Lung (tissue), 12 donors: Measurements from ENCODE around the gene OGT. TPM values are rescaled to one million over a fixed set of nuclear protein-coding genes. Genes with fewer than 3 reads are reported as not detected.

Source experiments
- ATAC-seq: fragments of 200-7000 bp; cut with Tn5 transposase; one replicate; pipeline ENCODE4 v1.9.1; 2020; ENCODE audit warnings: moderate number of reproducible peaks; ENCODE audit not compliant: insufficient read depth, low FRiP score
- DNase-seq, 3 donors: peaks; one replicate each; pipeline ENCODE4 v3.0.0-alpha.2; 2013 to 2017
- H3K27ac ChIP-seq, 2 donors: one replicate each; pipeline ENCODE4 v1.5.1; 2013; ENCODE audit warnings: mild to moderate bottlenecking in 2 of 2, moderate library complexity in 2 of 2, control low read depth in 1 of 2, inconsistent platforms in 1 of 2, low read depth in 1 of 2, low read length in 1 of 2
- H3K27me3 ChIP-seq, 3 donors: one replicate each; pipeline ENCODE4 v1.5.1; 2013; ENCODE audit warnings: low read length in 2 of 3; ENCODE audit not compliant: control insufficient read depth in 3 of 3, insufficient read depth in 3 of 3
- H3K36me3 ChIP-seq, 4 donors: one replicate each; pipeline ENCODE4 v1.5.1; 2013; ENCODE audit warnings: low read length in 4 of 4, mild to moderate bottlenecking in 1 of 4, moderate library complexity in 1 of 4; ENCODE audit not compliant: control insufficient read depth in 4 of 4, insufficient read depth in 4 of 4
- H3K4me1 ChIP-seq, 5 donors: one replicate each; pipeline ENCODE4 v1.5.1; 2013; ENCODE audit warnings: low read length in 5 of 5, mild to moderate bottlenecking in 2 of 5, moderate library complexity in 1 of 5; ENCODE audit not compliant: control insufficient read depth in 5 of 5, insufficient read depth in 5 of 5
- H3K4me3 ChIP-seq: one replicate; pipeline ENCODE4 v1.5.1; 2013; ENCODE audit warnings: mild to moderate bottlenecking, control low read depth, moderate library complexity
- H3K9ac ChIP-seq, 2 donors: one replicate each; pipeline ENCODE4 v1.5.1; 2013; ENCODE audit warnings: low read length in 2 of 2, control low read depth in 1 of 2; ENCODE audit not compliant: insufficient read depth in 1 of 2
- H3K9me3 ChIP-seq, 4 donors: one replicate each; pipeline ENCODE4 v1.5.1; 2013; ENCODE audit warnings: low read length in 3 of 4, mild to moderate bottlenecking in 1 of 4, moderate library complexity in 1 of 4; ENCODE audit not compliant: control insufficient read depth in 4 of 4, insufficient read depth in 3 of 4
- WGBS, 2 donors: extraction: QIAGEN DNeasy Blood & Tissue Kit; methylation state at CpG; one replicate each; pipeline ENCODE4 v1.1.7; 2013; 5-methylcytosine and 5-hydroxymethylcytosine counted together
- polyA plus RNA-seq, 2 donors: library from polyadenylated mRNA; stranded (reverse); fragments of 200-250 nt; gene quantifications; one replicate each; pipeline ENCODE4 v1.2.1, GENCODE V29; 2013
- total RNA-seq, 2 donors: library from RNA; depleted of rRNA in 1 of 2; stranded (reverse); fragments of >200 nt in 1 of 2; gene quantifications; one replicate each; pipeline ENCODE4 v1.2.1, GENCODE V29; 2014 to 2021
- TF ChIP-seq, protein P1 (sequence below): IDR thresholded peaks from 2 replicates; pipeline ENCODE4 v1.5.1; 2012; ENCODE audit warnings: mild to moderate bottlenecking; ENCODE audit errors: control extremely low read depth, extremely low read depth
- donor health status: control.
- donor health status: control.
- donor health status: Bipolar disorder and iron deficiency.
- donor health status: healthy.
- donor health status: DM: yes; HTN: yes; CAD: no.

OGT gene
- total and polyA plus RNA-seq, 4 donors = 32.3 to 385 (median 72.8) TPM

DNA sequence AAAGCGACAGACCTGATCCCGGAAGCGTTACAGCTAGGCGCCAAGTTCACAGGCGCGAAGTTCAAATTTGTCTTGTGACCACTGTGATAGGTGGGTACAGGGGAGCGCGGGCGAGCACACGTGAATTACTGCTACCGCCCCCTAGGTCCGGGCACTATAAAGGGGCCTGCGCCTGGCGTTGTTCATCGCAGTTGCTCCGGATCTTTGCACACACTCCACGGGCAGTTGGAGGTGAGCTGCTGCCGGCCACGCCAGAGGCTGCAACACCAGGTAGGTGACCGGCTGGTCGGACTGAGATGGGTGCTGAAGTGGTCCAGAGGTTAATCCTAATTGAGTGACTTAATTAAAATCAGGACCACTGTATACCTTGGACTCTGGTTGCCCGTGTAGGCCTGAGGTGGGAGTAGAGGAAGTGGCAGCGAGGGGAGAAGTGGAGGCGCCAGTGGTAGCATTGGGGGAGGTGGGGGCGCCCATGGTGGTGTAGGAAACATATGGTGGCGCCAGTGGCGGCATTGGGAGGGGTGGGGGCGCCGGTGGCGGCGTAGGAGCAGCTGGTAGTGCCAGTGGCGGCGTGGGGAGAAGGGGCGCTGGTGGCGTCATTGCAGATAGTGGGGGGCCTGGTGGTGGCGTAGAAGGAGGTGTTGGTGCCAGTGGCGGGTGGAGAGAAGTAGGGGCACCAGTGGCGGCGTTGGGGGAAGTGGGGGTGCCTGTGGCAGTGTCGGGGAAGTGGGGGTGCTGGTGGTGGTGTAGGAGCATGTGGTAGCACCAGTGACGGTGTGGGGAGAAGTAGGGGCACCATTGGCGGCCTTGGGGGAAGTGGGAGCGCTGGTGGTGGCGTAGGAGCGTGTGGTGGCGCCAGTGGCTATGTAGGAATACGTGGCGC is 45.6 kb downstream of the OGT start, which contains the start of gene GCNA:
TSS of gene GCNA (plus strand) at position 185 of the 883 bp plus-strand sequence. CDS start 2,385 bp downstream, outside the sequence.
- ATAC-seq (no peak), DNase-seq (no peak)
- no peak within 1 kb of the TSS for H3K9ac ChIP-seq
- H3K36me3 ChIP-seq = peaks cover 0 to 12% (median 7%) of the 10 kb centered on the region in 4 donors
- WGBS, 2 donors = 95 to 96% methylated on average over 43 to 48 of the region's 48 CpGs
- no peak within 1 kb of the TSS for H3K4me3 ChIP-seq
- peaks cover 0 to 2% (median 0%) of the 10 kb centered on the region in 4 donors for H3K9me3 ChIP-seq
- no peak within 1 kb of the TSS for H3K27ac ChIP-seq
- no peaks in the 10 kb centered on the region for H3K4me1 ChIP-seq
- H3K27me3 ChIP-seq = no peaks in the 10 kb centered on the region
- TF ChIP-seq, protein P1, sequence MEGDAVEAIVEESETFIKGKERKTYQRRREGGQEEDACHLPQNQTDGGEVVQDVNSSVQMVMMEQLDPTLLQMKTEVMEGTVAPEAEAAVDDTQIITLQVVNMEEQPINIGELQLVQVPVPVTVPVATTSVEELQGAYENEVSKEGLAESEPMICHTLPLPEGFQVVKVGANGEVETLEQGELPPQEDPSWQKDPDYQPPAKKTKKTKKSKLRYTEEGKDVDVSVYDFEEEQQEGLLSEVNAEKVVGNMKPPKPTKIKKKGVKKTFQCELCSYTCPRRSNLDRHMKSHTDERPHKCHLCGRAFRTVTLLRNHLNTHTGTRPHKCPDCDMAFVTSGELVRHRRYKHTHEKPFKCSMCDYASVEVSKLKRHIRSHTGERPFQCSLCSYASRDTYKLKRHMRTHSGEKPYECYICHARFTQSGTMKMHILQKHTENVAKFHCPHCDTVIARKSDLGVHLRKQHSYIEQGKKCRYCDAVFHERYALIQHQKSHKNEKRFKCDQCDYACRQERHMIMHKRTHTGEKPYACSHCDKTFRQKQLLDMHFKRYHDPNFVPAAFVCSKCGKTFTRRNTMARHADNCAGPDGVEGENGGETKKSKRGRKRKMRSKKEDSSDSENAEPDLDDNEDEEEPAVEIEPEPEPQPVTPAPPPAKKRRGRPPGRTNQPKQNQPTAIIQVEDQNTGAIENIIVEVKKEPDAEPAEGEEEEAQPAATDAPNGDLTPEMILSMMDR = no peak

DNA sequence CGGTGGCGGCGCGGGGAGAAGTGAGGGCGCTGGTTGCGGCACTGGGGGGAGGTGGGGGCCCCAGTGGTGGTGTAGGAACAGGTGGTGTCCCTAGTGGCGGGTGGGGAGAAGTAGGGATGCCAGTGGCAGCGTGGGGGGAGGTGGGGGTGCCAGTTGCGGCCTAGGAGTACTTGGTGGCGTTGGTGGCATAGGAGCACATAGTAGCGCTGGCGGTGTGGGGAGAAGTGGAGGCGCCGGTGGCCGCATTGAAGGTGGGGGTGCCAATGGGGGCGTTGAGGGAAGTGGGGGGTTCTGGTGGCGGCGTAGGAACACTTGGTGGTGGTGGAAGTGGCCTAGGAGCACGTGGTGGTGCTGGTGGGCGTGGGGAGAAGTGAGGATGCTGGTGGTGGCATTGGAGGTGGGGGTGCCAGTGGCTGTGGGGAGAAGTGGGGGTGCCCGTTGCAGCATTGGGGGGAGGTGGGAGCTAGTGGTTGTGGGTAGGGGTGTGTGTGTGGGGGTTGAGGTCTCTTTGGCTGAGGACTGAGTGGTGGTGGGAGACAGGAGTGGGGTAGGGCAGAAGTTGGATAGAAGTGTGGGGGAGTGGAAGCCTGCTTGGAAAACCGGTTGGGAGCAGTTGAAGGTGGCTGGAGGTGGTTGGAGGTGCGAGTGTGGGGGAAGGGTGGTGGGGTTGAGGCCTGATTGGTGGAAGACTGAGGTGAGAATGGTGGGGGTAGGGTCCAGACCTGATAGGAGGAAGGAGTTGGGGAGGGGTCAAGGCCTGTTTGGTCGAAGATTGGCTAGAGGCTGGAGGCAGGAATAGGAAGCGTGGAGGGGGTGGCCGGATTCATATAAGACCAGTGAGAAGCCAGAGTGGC is 46.5 kb downstream of the OGT start:
- Histone ChIP-seq H3K4me1 (no peaks in the 10 kb centered on the region), H3K27me3 (no peaks in the 10 kb centered on the region), H3K4me3 (no peak overlapping the region), H3K27ac (no peak overlapping the region), H3K36me3 (peaks cover 0 to 9% (median 4%) of the 10 kb centered on the region in 4 donors), H3K9me3 (peaks cover 0 to 2% (median 0%) of the 10 kb centered on the region in 4 donors), H3K9ac (no peak overlapping the region)
- DNase-seq = no peak
- TF ChIP-seq, protein P1 = no peak
- no peak for ATAC-seq
- 90% methylated on average over 19 to 26 of the region's 26 CpGs for WGBS, 2 donors

DNA sequence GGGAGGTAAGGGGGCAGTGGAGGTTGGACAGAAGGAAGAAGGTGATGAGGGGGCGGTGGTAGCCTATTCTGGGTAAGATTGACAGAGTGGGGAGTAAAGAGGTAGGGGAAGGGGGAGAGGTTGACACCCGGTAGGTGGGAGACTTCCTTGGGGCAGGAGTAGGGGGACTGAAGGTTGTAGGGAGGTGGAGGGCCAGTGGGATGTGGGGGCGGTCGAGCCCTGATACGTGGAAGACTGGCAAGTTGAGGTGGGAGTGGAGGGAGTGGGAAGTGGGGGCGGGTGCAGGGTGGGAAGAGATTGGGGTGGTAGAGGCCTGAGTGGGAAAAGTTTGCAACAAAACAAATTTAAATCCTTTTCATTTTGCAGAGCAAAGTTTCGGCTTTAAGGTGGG is 47.1 kb downstream of the OGT start:
- Histone ChIP-seq H3K4me1 (no peaks in the 10 kb centered on the region), H3K27me3 (no peaks in the 10 kb centered on the region), H3K36me3 (peaks cover 0 to 9% (median 4%) of the 10 kb centered on the region in 4 donors), H3K27ac (no peak overlapping the region), H3K9ac (no peak overlapping the region), H3K4me3 (no peak overlapping the region), H3K9me3 (peaks cover 0 to 2% (median 0%) of the 10 kb centered on the region in 4 donors)
- TF ChIP-seq, protein P1 = no peak
- no peak for DNase-seq
- whole genome bisulfite sequencing, 2 donors = 87% methylated on average over 7 of the region's 7 CpGs
- no peak for ATAC-seq
